ENCODE results near the gene PELO.

GRCh38 chr5:52834320-52834719 is 46.6 kb downstream of the PELO start:
- TF ChIP-seq, protein P1, sequence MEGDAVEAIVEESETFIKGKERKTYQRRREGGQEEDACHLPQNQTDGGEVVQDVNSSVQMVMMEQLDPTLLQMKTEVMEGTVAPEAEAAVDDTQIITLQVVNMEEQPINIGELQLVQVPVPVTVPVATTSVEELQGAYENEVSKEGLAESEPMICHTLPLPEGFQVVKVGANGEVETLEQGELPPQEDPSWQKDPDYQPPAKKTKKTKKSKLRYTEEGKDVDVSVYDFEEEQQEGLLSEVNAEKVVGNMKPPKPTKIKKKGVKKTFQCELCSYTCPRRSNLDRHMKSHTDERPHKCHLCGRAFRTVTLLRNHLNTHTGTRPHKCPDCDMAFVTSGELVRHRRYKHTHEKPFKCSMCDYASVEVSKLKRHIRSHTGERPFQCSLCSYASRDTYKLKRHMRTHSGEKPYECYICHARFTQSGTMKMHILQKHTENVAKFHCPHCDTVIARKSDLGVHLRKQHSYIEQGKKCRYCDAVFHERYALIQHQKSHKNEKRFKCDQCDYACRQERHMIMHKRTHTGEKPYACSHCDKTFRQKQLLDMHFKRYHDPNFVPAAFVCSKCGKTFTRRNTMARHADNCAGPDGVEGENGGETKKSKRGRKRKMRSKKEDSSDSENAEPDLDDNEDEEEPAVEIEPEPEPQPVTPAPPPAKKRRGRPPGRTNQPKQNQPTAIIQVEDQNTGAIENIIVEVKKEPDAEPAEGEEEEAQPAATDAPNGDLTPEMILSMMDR (IDR thresholded peaks at IDR 0.05; ENCODE audit: low read depth, low read length), result no peak
- TF ChIP-seq POLR2A (IDR thresholded peaks at IDR 0.05; ENCODE audit: extremely low read depth, insufficient read length) (no peak), MAX (IDR thresholded peaks at IDR 0.05; ENCODE audit: low read depth, low read length) (no peak)
